LNCaP clone FGC (cell line): ENCODE measurements around the gene LIPK.
"Not testable (repeated sequence)": the region's sequence is repeated elsewhere in the genome, so short reads cannot be mapped to it uniquely, and the experiment has no call there.

ENCODE experiments used
- DNase-seq: peaks from one replicate; pipeline ENCODE4 v3.0.0-alpha.2; 2011; ENCODE audit warnings: low read depth
- H3K4me3 ChIP-seq: 2 replicates; pipeline ENCODE4 v1.5.1; 2011; ENCODE audit warnings: mild to moderate bottlenecking, low read depth, low read length, control low read depth
- CTCF ChIP-seq: IDR thresholded peaks from 2 replicates; pipeline ENCODE4 v1.5.1; 2012; ENCODE audit warnings: mild to moderate bottlenecking; ENCODE audit not compliant: control insufficient read depth, insufficient read depth; ENCODE audit errors: extremely low read depth

The LIPK gene

DNA sequence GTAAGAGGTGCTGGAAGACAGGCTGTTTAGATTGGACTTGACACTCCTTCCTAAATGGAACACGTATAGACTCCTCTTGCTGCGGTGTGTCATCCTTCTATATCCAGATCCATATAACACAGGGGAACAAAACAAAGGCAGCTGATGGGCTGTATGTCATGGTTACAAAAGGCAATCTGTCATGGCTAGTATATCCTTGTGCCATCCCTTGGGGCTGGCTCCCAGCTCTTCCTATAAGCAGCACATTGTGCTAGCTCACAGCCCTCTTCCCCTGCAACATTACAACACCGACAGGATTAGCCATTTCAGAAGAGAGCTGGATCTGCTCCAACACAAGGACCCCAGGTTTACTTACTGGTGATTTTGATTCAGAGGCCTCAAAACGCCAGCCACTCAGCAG is 15.3 kb downstream of the LIPK start:
- no peak for DNase-seq
- TF ChIP-seq CTCF: no peak
- H3K4me3 ChIP-seq: no peak overlapping the region

- no peak overlapping the region for H3K4me3 ChIP-seq
- TF ChIP-seq CTCF: no peak
- DNase-seq: no peak
Observed at GRCh38 chr10:88725798-88726197, 19.7 kb downstream of the LIPK start.

DNA sequence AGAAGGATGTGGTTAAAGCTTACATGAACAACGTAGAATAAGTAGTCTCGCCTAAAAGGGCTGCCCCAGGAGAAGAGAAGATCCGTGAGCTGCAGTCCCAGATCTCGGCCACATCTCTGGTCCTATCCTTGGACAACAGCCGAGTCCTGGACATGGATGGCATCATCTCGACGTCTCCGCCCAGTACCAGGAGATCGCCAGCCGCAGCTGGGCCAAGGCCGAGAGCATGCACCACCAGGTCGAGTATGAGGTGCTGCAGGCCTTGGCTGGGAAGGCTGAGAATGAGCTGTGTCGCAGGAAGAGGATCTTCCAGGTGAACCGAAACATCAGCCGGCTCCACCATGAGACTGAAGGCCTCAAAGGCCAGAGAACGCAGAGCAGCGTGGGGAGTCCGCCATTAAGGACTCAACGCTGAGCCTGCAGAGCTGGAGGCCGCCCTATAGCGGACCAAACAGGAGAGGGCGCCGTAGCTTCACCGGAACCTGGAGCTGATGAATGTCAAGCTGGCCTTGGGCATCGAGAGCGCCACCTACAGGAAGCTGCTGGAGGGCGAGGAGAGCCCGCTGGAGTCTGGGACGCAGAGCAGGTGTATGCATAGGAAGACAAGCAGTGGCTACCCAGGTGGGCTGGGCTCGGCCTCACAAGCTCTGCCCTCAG is 22.2 kb downstream of the LIPK start:
- H3K4me3 ChIP-seq: no peak overlapping the region
- no peak for TF ChIP-seq CTCF
- DNase-seq: no peak

- H3K4me3 ChIP-seq: no peak overlapping the region
- no peak for DNase-seq
- no peak for TF ChIP-seq CTCF
Observed at GRCh38 chr10:88730864-88731263, 24.8 kb downstream of the LIPK start.

- DNase-seq: no peak
- no peak for TF ChIP-seq CTCF
- H3K4me3 ChIP-seq: no peak overlapping the region
Observed at GRCh38 chr10:88731296-88731695, 25.2 kb downstream of the LIPK start.

DNA sequence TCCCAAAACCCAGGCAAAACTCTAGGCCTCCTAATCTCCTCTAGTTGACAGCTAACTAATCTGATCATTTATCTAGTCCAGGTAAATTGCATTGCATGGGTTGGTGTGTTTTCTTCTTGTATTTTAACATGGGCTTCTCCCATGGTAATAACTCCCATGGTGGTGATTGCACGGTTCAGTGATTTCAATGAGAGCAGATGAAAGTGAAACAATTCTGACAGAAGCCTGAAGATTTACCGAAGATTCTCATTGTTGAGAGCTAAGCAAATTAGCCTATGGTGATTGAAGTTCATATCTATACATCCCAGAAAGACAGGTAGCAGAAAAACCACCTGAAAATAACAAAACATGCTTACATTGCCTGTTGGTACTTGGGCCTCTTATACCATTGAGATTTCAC is 27.2 kb downstream of the LIPK start:
- TF ChIP-seq CTCF: no peak
- H3K4me3 ChIP-seq: no peak overlapping the region
- no peak for DNase-seq

DNA sequence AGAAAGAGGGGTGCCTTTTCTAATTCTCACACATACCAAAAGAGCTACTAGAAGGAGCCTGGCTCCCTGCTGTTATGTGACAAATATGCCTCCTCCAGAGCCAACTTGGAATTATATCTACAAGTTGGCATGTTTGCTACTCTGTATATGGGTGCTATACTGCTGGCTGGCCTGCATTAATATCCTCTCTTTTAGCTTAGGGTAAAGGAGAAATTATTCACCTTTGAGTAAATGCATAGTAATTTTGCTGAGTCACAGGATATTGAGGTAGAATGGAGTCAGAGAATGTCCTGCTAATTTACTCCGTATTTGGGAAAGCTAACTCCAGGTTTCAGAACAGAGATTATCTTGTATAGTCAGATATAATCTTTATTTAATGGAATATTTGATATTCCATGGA is 29.6 kb downstream of the LIPK start:
- no peak for DNase-seq
- H3K4me3 ChIP-seq: no peak overlapping the region
- TF ChIP-seq CTCF: no peak

- DNase-seq: not testable (repeated sequence)
Observed at GRCh38 chr10:88741921-88742320, 35.9 kb downstream of the LIPK start.

More at GRCh38 chr10:88741921-88742320, 35.9 kb downstream of the LIPK start:
- H3K4me3 ChIP-seq: not testable (repeated sequence)
